Sigmoid colon (tissue), 4 donors: ENCODE measurements around the gene CXCL6.

Experiments used
- CTCF ChIP-seq, 4 experiments: fragments of 450-650 bp in 3 of 4; fragments of 200-600 bp in 1 of 4; IDR thresholded peaks; one replicate each; pipeline ENCODE4 v1.5.1; 2016 to 2019; ENCODE audit warnings: antibody characterized with exemption in 4 of 4, mild to moderate bottlenecking in 3 of 4, moderate library complexity in 2 of 4
- POLR2A ChIP-seq, 2 donors: fragments of 450-650 bp; IDR thresholded peaks; one replicate each; pipeline ENCODE4 v1.6.1; 2016; ENCODE audit warnings: antibody characterized with exemption in 2 of 2, mild to moderate bottlenecking in 2 of 2, moderate library complexity in 2 of 2
- POLR2AphosphoS5 ChIP-seq, 4 donors: sonication (generic); formaldehyde crosslinking; IDR thresholded peaks; one replicate each; pipeline ENCODE4 v1.6.1; 2017; ENCODE audit warnings: antibody characterized with exemption in 4 of 4

GRCh38 chr4:73864365-73864764 lies 27.9 kb downstream of the CXCL6 start:
- peak in 2 of 4 experiments; percentile 16 to 17 for TF ChIP-seq CTCF (IDR thresholded peaks at IDR 0.05)
- TF ChIP-seq POLR2A (IDR thresholded peaks at IDR 0.05): no peak
- no peak for TF ChIP-seq POLR2AphosphoS5 (IDR thresholded peaks at IDR 0.05)
